Peyer's patch (tissue), 4 donors: ENCODE results near the gene THAP5.

ENCODE experiments used
- CTCF ChIP-seq, 6 experiments: fragments of 450-650 bp in 4 of 6; fragments of 200-600 bp in 2 of 6; sonication (generic) in 1 of 6; IDR thresholded peaks; one replicate each; pipeline ENCODE4 v1.5.1; 2017 to 2019; ENCODE audit warnings: antibody characterized with exemption in 6 of 6, mild to moderate bottlenecking in 3 of 6, moderate library complexity in 1 of 6
- POLR2A ChIP-seq, 2 donors: fragments of 450-650 bp; IDR thresholded peaks; one replicate each; pipeline ENCODE4 v1.5.1; 2017; ENCODE audit warnings: antibody characterized with exemption in 2 of 2, mild to moderate bottlenecking in 2 of 2, moderate library complexity in 2 of 2

GRCh38 chr7:108535744-108536143, 33.8 kb downstream of the THAP5 start:
- TF ChIP-seq CTCF (IDR thresholded peaks at IDR 0.05) (no peak), POLR2A (IDR thresholded peaks at IDR 0.05) (no peak)
